NCI-H2171 (cell line): ENCODE data around the gene SUSD6.

Experiments
- DNase-seq: peaks from one replicate; lab custom pipeline; 2025; lab: John Stamatoyannopoulos, UW

The SUSD6 gene

GRCh38 chr14:69763761-69764510 is 152.5 kb downstream of the SUSD6 start:
- no peak for DNase-seq
